Neural crest cell (in vitro differentiated cells): Measurements from ENCODE around the gene HES6. TPM values are rescaled to one million over a fixed set of nuclear protein-coding genes. Genes with fewer than 3 reads are reported as not detected.

Experiments
- DNase-seq: peaks from one replicate; pipeline ENCODE4 v3.0.0; 2021; ENCODE audit warnings: low read depth, mixed read lengths, low spot score
- H3K27ac Mint-ChIP-seq: one replicate; pipeline ENCODE4 v1.8.0; 2021; ENCODE audit warnings: mild to moderate bottlenecking, mixed read lengths; ENCODE audit not compliant: unreplicated experiment
- H3K27me3 Mint-ChIP-seq: 2 replicates; pipeline ENCODE4 v1.8.0; 2021; ENCODE audit warnings: low read depth, mild to moderate bottlenecking, mixed read lengths
- H3K36me3 Mint-ChIP-seq: 2 replicates; pipeline ENCODE4 v1.8.0; 2021; ENCODE audit warnings: low read depth, mild to moderate bottlenecking, mixed read lengths
- H3K4me1 Mint-ChIP-seq: 2 replicates; pipeline ENCODE4 v1.8.0; 2021; ENCODE audit warnings: mixed read lengths
- H3K4me3 Mint-ChIP-seq: one replicate; pipeline ENCODE4 v1.8.0; 2021; ENCODE audit warnings: mild to moderate bottlenecking, mixed read lengths
- H3K9me3 Mint-ChIP-seq: 2 replicates; pipeline ENCODE4 v1.8.0; 2021; ENCODE audit warnings: mixed read lengths
- CTCF ChIP-seq: fragments of 200-600 bp; sonication (generic); conservative IDR thresholded peaks from 2 replicates; pipeline ENCODE4 v1.5.0; 2021; ENCODE audit warnings: antibody characterized with exemption, mild to moderate bottlenecking
- total RNA-seq: library from RNA; stranded (reverse); gene quantifications from 2 replicates; pipeline ENCODE4 v1.2.1, GENCODE V29; 2021

The HES6 gene
- total RNA-seq, 1 donor from 2014 or later, result 152 TPM

GRCh38 chr2:238250896-238251295, 11.1 kb upstream of the HES6 start:
- H3K4me3 Mint-ChIP-seq, result no peak overlapping the region
- H3K27ac Mint-ChIP-seq, result peak overlapping the region; percentile 57

GRCh38 chr2:238247841-238248453, 8.1 kb upstream of the HES6 start:
- Mint-ChIP-seq H3K27me3 (no peaks in the 10 kb centered on the region), H3K27ac (no peak overlapping the region), H3K9me3 (no peaks in the 10 kb centered on the region), H3K4me1 (peaks cover 7% of the 10 kb centered on the region), H3K4me3 (no peak overlapping the region), H3K36me3 (peaks cover 5% of the 10 kb centered on the region)
- TF ChIP-seq CTCF, result no peak
- DNase-seq, result no peak

More at GRCh38 chr2:238250896-238251295, 11.1 kb upstream of the HES6 start:
- Mint-ChIP-seq H3K36me3 (no peaks in the 10 kb centered on the region), H3K9me3 (no peaks in the 10 kb centered on the region), H3K27me3 (no peaks in the 10 kb centered on the region), H3K4me1 (no peaks in the 10 kb centered on the region)
- no peak for TF ChIP-seq CTCF
- no peak for DNase-seq

- Mint-ChIP-seq H3K27me3 (no peaks in the 10 kb centered on the region), H3K36me3 (peaks cover 5% of the 10 kb centered on the region), H3K27ac (no peak overlapping the region), H3K4me3 (no peak overlapping the region), H3K9me3 (no peaks in the 10 kb centered on the region), H3K4me1 (peaks cover 15% of the 10 kb centered on the region)
- no peak for TF ChIP-seq CTCF
- no peak for DNase-seq
These were observed 7.4 kb upstream of the HES6 start for GRCh38 chr2:238247002-238247822.

- no peaks in the 10 kb centered on the region for H3K27me3 Mint-ChIP-seq
- no peak overlapping the region for H3K27ac Mint-ChIP-seq
- H3K4me1 Mint-ChIP-seq, result peaks cover 22% of the 10 kb centered on the region
- H3K4me3 Mint-ChIP-seq, result no peak overlapping the region
- no peaks in the 10 kb centered on the region for H3K9me3 Mint-ChIP-seq
- no peak for DNase-seq
- peaks cover 5% of the 10 kb centered on the region for H3K36me3 Mint-ChIP-seq
- no peak for TF ChIP-seq CTCF
These were observed 4.3 kb upstream of the HES6 start for GRCh38 chr2:238244151-238244550.

- Mint-ChIP-seq H3K27me3 (no peaks in the 10 kb centered on the region), H3K9me3 (no peaks in the 10 kb centered on the region), H3K36me3 (peaks cover 5% of the 10 kb centered on the region), H3K4me1 (peaks cover 22% of the 10 kb centered on the region), H3K27ac (no peak overlapping the region), H3K4me3 (peak overlapping the region; percentile 88)
- DNase-seq, result no peak
- peak; percentile 24 for TF ChIP-seq CTCF
These were observed 3.7 kb upstream of the HES6 start for GRCh38 chr2:238243496-238244076.
